Activated CD4-positive, alpha-beta T cell treated with anti-CD3 and anti-CD28 coated beads, Interleukin-2, amount 10 ng/mL, durations not matched to agents 7 days and 5 days (primary cell): ENCODE measurements around the gene NDRG4. TPM values are rescaled to one million over a fixed set of nuclear protein-coding genes. Genes with fewer than 3 reads are reported as not detected.

Source experiments
- CTCF ChIA-PET: fragments of 350-600 bp; sonication (Branson Sonifier 250); formaldehyde crosslinking; loops from one replicate; lab custom pipeline; 2021; ENCODE audit warnings: antibody characterized with exemption; lab: Charles Lee
- POLR2A ChIA-PET: fragments of 350-600 bp; sonication (Branson Sonifier 250); formaldehyde crosslinking; loops from one replicate; lab custom pipeline; 2021; ENCODE audit warnings: antibody characterized with exemption; lab: Charles Lee
- DNase-seq: peaks from one replicate; pipeline ENCODE4 v3.0.0-alpha.2; 2020
- H3K27ac Mint-ChIP-seq: one replicate; pipeline ENCODE4 v1.8.0; 2021; ENCODE audit warnings: mild to moderate bottlenecking, moderate library complexity, mixed read lengths
- H3K27me3 Mint-ChIP-seq: one replicate; pipeline ENCODE4 v1.8.0; 2021; ENCODE audit warnings: mixed read lengths
- H3K36me3 Mint-ChIP-seq: one replicate; pipeline ENCODE4 v1.8.0; 2021; ENCODE audit warnings: low read depth, mixed read lengths
- H3K4me1 Mint-ChIP-seq: one replicate; pipeline ENCODE4 v1.8.0; 2021; ENCODE audit warnings: mixed read lengths
- H3K4me3 Mint-ChIP-seq: one replicate; pipeline ENCODE4 v1.8.0; 2021; ENCODE audit warnings: mild to moderate bottlenecking, moderate library complexity, mixed read lengths
- H3K9me3 Mint-ChIP-seq: one replicate; pipeline ENCODE4 v1.8.0; 2021; ENCODE audit warnings: mixed read lengths
- total RNA-seq, 2 experiments: library from RNA; stranded (reverse); gene quantifications; one replicate each; pipeline ENCODE4 v1.2.3, GENCODE V29; 2021

NDRG4 gene
- total RNA-seq, 2 experiments from 2014 or later: 0.69 to 0.97 TPM

DNA sequence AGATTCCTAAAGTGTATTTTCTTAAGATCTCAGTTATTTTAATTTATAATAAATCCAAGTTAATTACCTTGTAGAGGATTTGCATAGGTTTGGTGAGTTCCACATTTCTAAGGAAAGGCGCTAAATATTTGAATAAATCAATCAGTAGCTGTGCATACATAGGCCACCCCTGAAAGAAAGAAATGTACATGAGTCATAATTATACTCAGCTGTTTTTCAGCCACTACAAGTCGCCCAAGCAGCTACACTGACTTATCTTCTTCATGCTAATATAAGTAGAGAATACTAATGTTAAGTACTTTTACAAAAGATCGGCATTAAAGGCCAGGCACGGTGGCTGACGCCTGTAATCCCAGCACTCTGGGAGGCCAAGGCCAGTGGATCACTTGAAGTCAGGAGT, 30.2 kb downstream of the NDRG4 start:
- CTCF ChIA-PET: interaction anchor here (0.6 to 1.5 kb wide), 3 partner anchors 10 to 68 kb away, joined by 3 to 6 read pairs (median 3); no protein-coding TSS in a partner anchor
- H3K4me1 Mint-ChIP-seq: no peaks in the 10 kb centered on the region
- H3K36me3 Mint-ChIP-seq: peaks cover 65% of the 10 kb centered on the region
- H3K9me3 Mint-ChIP-seq: no peaks in the 10 kb centered on the region
- DNase-seq: no peak
- H3K4me3 Mint-ChIP-seq: no peak overlapping the region
- POLR2A ChIA-PET: no interaction called here
- no peak overlapping the region for H3K27ac Mint-ChIP-seq
- no peaks in the 10 kb centered on the region for H3K27me3 Mint-ChIP-seq

GRCh38 chr16:58532414-58532813, 32.5 kb downstream of the NDRG4 start:
- ChIA-PET CTCF (interaction anchor here (0.9 to 2.2 kb wide), 2 partner anchors 11 to 13 kb away, joined by 4 to 6 read pairs; no protein-coding TSS in a partner anchor), POLR2A (no interaction called here)
- no peaks in the 10 kb centered on the region for H3K9me3 Mint-ChIP-seq

DNA sequence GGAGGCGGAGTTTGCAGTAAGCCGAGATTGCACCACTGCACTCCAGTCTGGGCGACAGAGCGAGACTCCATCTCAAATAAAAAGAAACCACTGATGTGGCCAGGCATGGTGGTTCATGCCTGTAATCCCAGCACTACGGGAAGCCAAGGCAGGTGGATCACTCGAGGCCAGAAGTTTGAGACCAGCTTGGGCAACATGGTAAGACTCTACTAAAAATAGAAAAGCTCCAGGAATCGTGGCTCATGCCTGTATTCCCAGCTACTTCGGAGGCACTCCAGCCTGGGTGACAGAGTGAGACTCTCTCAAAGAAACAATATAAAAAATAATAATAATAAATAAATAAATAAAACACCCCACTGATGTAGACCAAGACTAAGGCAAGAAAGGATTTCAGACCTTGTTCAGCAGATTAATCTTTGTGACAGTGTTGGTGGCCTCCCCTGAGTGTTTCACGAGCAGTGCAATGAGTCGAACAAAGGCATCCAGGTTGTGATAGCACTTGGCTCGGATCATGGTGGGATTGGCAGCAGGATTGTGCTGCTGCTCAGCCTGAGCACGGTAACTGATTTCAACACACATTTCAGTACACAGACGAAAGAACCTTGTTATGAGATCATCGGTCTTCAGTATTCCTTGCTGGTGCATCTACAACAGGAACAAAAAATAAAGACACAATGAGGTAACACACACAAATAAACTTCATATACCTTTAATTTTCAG, 34.0 kb downstream of the NDRG4 start:
- DNase-seq: no peak
- no peak overlapping the region for H3K27ac Mint-ChIP-seq
- no peaks in the 10 kb centered on the region for H3K9me3 Mint-ChIP-seq
- no peaks in the 10 kb centered on the region for H3K27me3 Mint-ChIP-seq
- CTCF ChIA-PET: interaction anchor here (0.7 to 2.2 kb wide), 2 partner anchors 12 to 16 kb away, joined by 3 to 6 read pairs; no protein-coding TSS in a partner anchor
- H3K4me1 Mint-ChIP-seq: peaks cover 5% of the 10 kb centered on the region
- POLR2A ChIA-PET: no interaction called here
- H3K36me3 Mint-ChIP-seq: peaks cover 68% of the 10 kb centered on the region
- no peak overlapping the region for H3K4me3 Mint-ChIP-seq

More at GRCh38 chr16:58532414-58532813, 32.5 kb downstream of the NDRG4 start:
- H3K36me3 Mint-ChIP-seq: peaks cover 62% of the 10 kb centered on the region
- no peaks in the 10 kb centered on the region for H3K27me3 Mint-ChIP-seq
- no peak overlapping the region for H3K27ac Mint-ChIP-seq
- no peak for DNase-seq
- no peak overlapping the region for H3K4me3 Mint-ChIP-seq
- H3K4me1 Mint-ChIP-seq: peaks cover 2% of the 10 kb centered on the region

- H3K36me3 Mint-ChIP-seq: peaks cover 75% of the 10 kb centered on the region
- ChIA-PET CTCF (interaction anchor here (0.6 kb wide), 1 partner anchor 9 kb away, joined by 4 read pairs; no protein-coding TSS in a partner anchor), POLR2A (no interaction called here)
- no peaks in the 10 kb centered on the region for H3K9me3 Mint-ChIP-seq
- peaks cover 5% of the 10 kb centered on the region for H3K4me1 Mint-ChIP-seq
- H3K27ac Mint-ChIP-seq: no peak overlapping the region
- H3K4me3 Mint-ChIP-seq: no peak overlapping the region
- no peak for DNase-seq
- no peaks in the 10 kb centered on the region for H3K27me3 Mint-ChIP-seq
Measured at GRCh38 chr16:58535100-58535499, 35.2 kb downstream of the NDRG4 start.

DNA sequence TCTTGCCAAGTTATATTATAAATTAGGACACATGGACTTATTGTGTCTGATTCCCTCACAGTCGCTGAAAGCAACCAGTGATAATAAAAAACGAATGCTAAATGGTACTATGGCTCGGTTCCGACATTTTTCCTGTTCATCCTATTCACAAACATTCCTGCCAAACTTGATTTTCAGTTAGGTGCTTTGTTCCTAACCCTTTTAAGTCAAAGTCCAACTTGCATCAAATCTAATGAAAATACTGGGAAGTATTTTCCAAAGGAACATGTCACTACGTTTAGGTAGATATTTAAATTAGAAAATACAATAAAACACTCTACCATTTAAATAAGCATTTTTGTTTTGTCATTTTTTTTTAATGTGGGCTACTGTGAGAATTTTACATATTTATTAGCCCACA, 36.3 kb downstream of the NDRG4 start:
- Mint-ChIP-seq H3K27me3 (no peaks in the 10 kb centered on the region), H3K27ac (no peak overlapping the region)
- CTCF ChIA-PET: no interaction called here

DNA sequence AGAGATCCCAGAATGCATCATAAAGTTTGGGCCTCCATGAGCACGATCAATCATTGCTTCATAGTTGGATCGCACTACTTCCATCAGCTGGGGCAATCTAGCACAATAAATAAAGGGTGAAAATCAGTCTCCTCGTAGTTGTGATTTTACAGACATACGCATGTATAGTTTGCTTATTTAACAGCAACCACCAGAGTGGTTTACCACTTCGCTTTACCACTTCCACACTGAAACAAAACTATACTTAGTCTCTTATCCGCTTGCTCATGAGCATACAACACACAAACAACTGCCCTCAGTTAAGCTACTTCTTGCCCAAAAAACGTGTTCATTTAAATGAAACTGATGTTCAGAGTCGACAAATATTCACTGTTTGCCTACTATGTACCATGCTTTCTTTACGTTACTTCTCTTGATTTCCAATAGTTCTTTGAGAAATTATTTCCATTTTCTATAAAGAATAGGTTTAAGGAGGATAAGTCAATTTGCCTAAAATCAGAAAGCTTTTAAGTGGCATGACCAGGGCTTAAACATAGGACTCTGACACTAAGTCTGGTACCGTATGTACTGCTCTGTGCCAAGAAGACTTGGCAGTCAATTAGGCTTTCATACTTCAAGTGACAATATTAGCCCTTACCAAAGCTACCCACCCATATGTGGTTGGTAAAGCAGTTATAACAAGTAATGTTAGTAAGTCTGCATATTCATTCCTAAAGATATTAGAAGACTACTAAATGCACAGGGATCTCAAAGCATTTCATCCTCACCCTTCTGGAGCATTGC, 37.4 kb downstream of the NDRG4 start:
- Mint-ChIP-seq H3K9me3 (no peaks in the 10 kb centered on the region), H3K27me3 (no peaks in the 10 kb centered on the region), H3K27ac (no peak overlapping the region), H3K4me1 (peaks cover 5% of the 10 kb centered on the region), H3K4me3 (no peak overlapping the region), H3K36me3 (peaks cover 73% of the 10 kb centered on the region)
- ChIA-PET CTCF (no interaction called here), POLR2A (interaction anchor here (0.6 kb wide), 1 partner anchor 14 kb away, joined by 4 read pairs; no protein-coding TSS in a partner anchor)
- DNase-seq: no peak

More for the DNA sequence above, 36.3 kb downstream of the NDRG4 start:
- DNase-seq: no peak
- Mint-ChIP-seq H3K9me3 (no peaks in the 10 kb centered on the region), H3K4me3 (no peak overlapping the region), H3K36me3 (peaks cover 75% of the 10 kb centered on the region), H3K4me1 (peaks cover 5% of the 10 kb centered on the region)
- POLR2A ChIA-PET: interaction anchor here (0.5 kb wide), 1 partner anchor 17 kb away, joined by 3 read pairs; no protein-coding TSS in a partner anchor

GRCh38 chr16:58541711-58542110, 41.8 kb downstream of the NDRG4 start:
- no peaks in the 10 kb centered on the region for H3K9me3 Mint-ChIP-seq
- H3K27me3 Mint-ChIP-seq: no peaks in the 10 kb centered on the region
- no peak overlapping the region for H3K4me3 Mint-ChIP-seq
- POLR2A ChIA-PET: no interaction called here
- CTCF ChIA-PET: interaction anchor here (1.4 to 1.8 kb wide), 2 partner anchors 8 to 20 kb away, joined by 3 to 4 read pairs; no protein-coding TSS in a partner anchor
- no peak overlapping the region for H3K27ac Mint-ChIP-seq
- peaks cover 5% of the 10 kb centered on the region for H3K4me1 Mint-ChIP-seq
- DNase-seq: no peak
- peaks cover 73% of the 10 kb centered on the region for H3K36me3 Mint-ChIP-seq

GRCh38 chr16:58542291-58542690, 42.3 kb downstream of the NDRG4 start:
- Mint-ChIP-seq H3K4me1 (peaks cover 3% of the 10 kb centered on the region), H3K9me3 (no peaks in the 10 kb centered on the region), H3K27me3 (no peaks in the 10 kb centered on the region), H3K36me3 (peaks cover 72% of the 10 kb centered on the region), H3K27ac (no peak overlapping the region), H3K4me3 (no peak overlapping the region)
- ChIA-PET POLR2A (no interaction called here), CTCF (interaction anchor here (1.0 to 1.4 kb wide), 2 partner anchors 19 to 23 kb away, joined by 3 to 4 read pairs; no protein-coding TSS in a partner anchor)
- DNase-seq: no peak

DNA sequence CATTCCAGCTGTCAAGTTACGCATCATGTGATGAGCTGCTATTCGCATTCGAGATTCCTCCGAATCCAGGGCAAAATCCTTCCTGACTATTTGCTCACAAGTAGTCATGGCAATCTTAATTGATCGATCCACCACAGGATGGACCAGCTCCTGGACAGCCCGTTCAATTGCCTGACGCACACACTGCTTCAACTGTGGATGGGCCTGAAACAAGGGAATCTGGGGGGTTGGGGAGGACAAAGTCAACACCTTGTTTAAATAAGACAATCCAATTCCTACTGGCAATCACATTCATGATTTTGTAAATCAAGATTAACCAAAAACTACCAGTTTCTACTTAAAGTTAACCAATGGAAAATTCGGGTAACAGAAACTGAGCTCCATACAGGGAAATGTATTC, 43.7 kb downstream of the NDRG4 start:
- no peak overlapping the region for H3K4me3 Mint-ChIP-seq
- ChIA-PET POLR2A (no interaction called here), CTCF (interaction anchor here (0.9 kb wide), 1 partner anchor 16 kb away, joined by 3 read pairs; no protein-coding TSS in a partner anchor)
- peaks cover 65% of the 10 kb centered on the region for H3K36me3 Mint-ChIP-seq
- H3K9me3 Mint-ChIP-seq: no peaks in the 10 kb centered on the region
- no peaks in the 10 kb centered on the region for H3K27me3 Mint-ChIP-seq
- H3K4me1 Mint-ChIP-seq: no peaks in the 10 kb centered on the region
- H3K27ac Mint-ChIP-seq: no peak overlapping the region
- no peak for DNase-seq

- Mint-ChIP-seq H3K4me1 (no peaks in the 10 kb centered on the region), H3K27ac (no peak overlapping the region), H3K4me3 (no peak overlapping the region), H3K27me3 (no peaks in the 10 kb centered on the region), H3K36me3 (peaks cover 71% of the 10 kb centered on the region), H3K9me3 (no peaks in the 10 kb centered on the region)
- CTCF ChIA-PET: interaction anchor here (0.6 to 1.0 kb wide), 2 partner anchors 31 to 35 kb away, joined by 3 to 4 read pairs; no protein-coding TSS in a partner anchor
- POLR2A ChIA-PET: no interaction called here
- DNase-seq: no peak
Measured at GRCh38 chr16:58548378-58548777, 48.4 kb downstream of the NDRG4 start.

DNA sequence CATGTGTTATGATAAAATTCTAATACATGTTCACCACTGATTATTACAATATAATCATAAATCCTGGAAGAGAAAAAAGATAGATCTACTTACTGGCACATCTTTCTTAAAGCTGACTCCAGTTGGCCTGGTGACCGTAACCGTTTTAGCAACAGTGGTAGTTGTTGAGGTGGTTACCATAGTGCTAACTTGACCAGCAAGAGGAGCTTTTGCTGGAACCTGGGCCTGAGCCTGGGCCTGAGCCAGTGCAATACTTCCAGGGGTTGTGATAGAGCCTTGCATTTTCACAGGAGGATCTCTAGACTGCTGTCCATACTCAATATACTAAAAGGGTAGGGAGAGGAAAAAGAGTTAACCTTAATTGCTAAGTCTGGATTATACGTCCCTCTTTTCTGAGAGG, 51.6 kb downstream of the NDRG4 start:
- Mint-ChIP-seq H3K4me3 (no peak overlapping the region), H3K27me3 (no peaks in the 10 kb centered on the region), H3K4me1 (no peaks in the 10 kb centered on the region), H3K9me3 (no peaks in the 10 kb centered on the region), H3K36me3 (peaks cover 75% of the 10 kb centered on the region), H3K27ac (no peak overlapping the region)
- ChIA-PET POLR2A (no interaction called here), CTCF (interaction anchor here (0.8 kb wide), 1 partner anchor 10 kb away, joined by 3 read pairs; no protein-coding TSS in a partner anchor)
- DNase-seq: no peak

- Mint-ChIP-seq H3K4me1 (no peaks in the 10 kb centered on the region), H3K27me3 (no peaks in the 10 kb centered on the region), H3K4me3 (no peak overlapping the region), H3K27ac (no peak overlapping the region), H3K9me3 (no peaks in the 10 kb centered on the region), H3K36me3 (peaks cover 60% of the 10 kb centered on the region)
- POLR2A ChIA-PET: no interaction called here
- CTCF ChIA-PET: interaction anchor here (0.7 to 0.8 kb wide), 2 partner anchors 25 to 39 kb away, joined by 3 read pairs; no protein-coding TSS in a partner anchor
- DNase-seq: no peak
Measured at GRCh38 chr16:58556678-58557077, 56.7 kb downstream of the NDRG4 start.
